ENCODE data around the gene OTOP3. TPM values are rescaled to one million over a fixed set of nuclear protein-coding genes. Genes with fewer than 3 reads are reported as not detected.

The OTOP3 gene
- total RNA-seq, 1 experiment from 2014 or later = not detected

- no peak overlapping the region for H3K9ac ChIP-seq (ENCODE audit: extremely low read depth, insufficient read length, low read length)
- H3K27ac ChIP-seq (ENCODE audit: insufficient read length, low read depth, low read length) = no peak overlapping the region
Measured at GRCh38 chr17:74994440-74994839, 58.7 kb downstream of the OTOP3 start.

More at GRCh38 chr17:74994440-74994839, 58.7 kb downstream of the OTOP3 start:
- no peaks in the 10 kb centered on the region for H3K27me3 ChIP-seq (ENCODE audit: insufficient read depth, low read length)
- H3K56ac ChIP-seq (ENCODE audit: insufficient read length, low read depth, low read length) = no peak overlapping the region
- H4K20me1 ChIP-seq (ENCODE audit: control insufficient read depth, insufficient read depth, insufficient read length) = no peaks in the 10 kb centered on the region
- H3K4ac ChIP-seq (ENCODE audit: low read depth, low read length) = no peak overlapping the region
- H3T11ph ChIP-seq (ENCODE audit: low read length) = no peak overlapping the region
- H3K18ac ChIP-seq (ENCODE audit: insufficient read length, low read depth, low read length) = no peak overlapping the region
- H4K8ac ChIP-seq (replicated peaks; ENCODE audit: insufficient read length, low read depth, low read length) = no peak overlapping the region
- H3K4me1 Mint-ChIP-seq = peaks cover 3% of the 10 kb centered on the region in 2 experiments; a peak in 2 of 4 replicates
- no peaks in the 10 kb centered on the region; the same call in 1 of the 2 replicates for H3K4me1 ChIP-seq (ENCODE audit: insufficient read depth, low read length)
- peaks cover 6% of the 10 kb centered on the region; the same call in 1 of the 2 replicates for H3K79me2 ChIP-seq (ENCODE audit: insufficient read depth, low read length)
- H2BK20ac ChIP-seq (ENCODE audit: low read depth, low read length, poor library complexity, severe bottlenecking) = no peak overlapping the region
- no peak overlapping the region for H4K91ac ChIP-seq (ENCODE audit: insufficient read length, low read depth, low read length)
- TF ChIP-seq CTCF (conservative IDR thresholded peaks at IDR 0.05) = no peak
- no peaks in the 10 kb centered on the region for H3K27me3 Mint-ChIP-seq (ENCODE audit: low read depth)
- H3K79me1 ChIP-seq (ENCODE audit: insufficient read depth, low read depth, low read length, poor library complexity, severe bottlenecking) = peaks cover 4% of the 10 kb centered on the region
- DNase-seq = no peak
- H3K9me3 Mint-ChIP-seq = no peaks in the 10 kb centered on the region; a peak in 1 of 5 replicates
- no peak overlapping the region for H4K5ac ChIP-seq (ENCODE audit: insufficient read length, low read depth, low read length)
- H2BK120ac ChIP-seq (ENCODE audit: low read depth, low read length, poor library complexity, severe bottlenecking) = no peak overlapping the region
- no CpG with 5 or more reads among the region's 7 CpGs for WGBS (ENCODE audit: extremely low coverage, insufficient read length, low lambda C conversion rate)
- H3K9me3 ChIP-seq (ENCODE audit: control insufficient read depth, low read depth, low read length) = no peaks in the 10 kb centered on the region
- H3K4me3 Mint-ChIP-seq = no peak overlapping the region
- no peak overlapping the region for H3K27ac Mint-ChIP-seq
- no peak overlapping the region for H2BK12ac ChIP-seq (ENCODE audit: insufficient read length, low read depth, low read length)
- no peak overlapping the region for H3K14ac ChIP-seq (ENCODE audit: insufficient read depth, low read length)
- no peak overlapping the region for H2AFZ ChIP-seq (ENCODE audit: low read length)
- H3K23me2 ChIP-seq (ENCODE audit: insufficient read length, low read depth, low read length, poor library complexity, severe bottlenecking) = no peaks in the 10 kb centered on the region
- H2BK5ac ChIP-seq (ENCODE audit: insufficient read length, low read length) = no peak overlapping the region
- no peak overlapping the region for H3K4me2 ChIP-seq (ENCODE audit: insufficient read depth, insufficient read length, low read length)
- H2BK15ac ChIP-seq (ENCODE audit: low read depth, low read length) = no peak overlapping the region
- H3K23ac ChIP-seq (ENCODE audit: insufficient read length, low read depth, low read length) = no peak overlapping the region
- H2AK5ac ChIP-seq (ENCODE audit: insufficient read length, low read length) = no peak overlapping the region
- peaks cover 0 to 10% (median 9%) of the 10 kb centered on the region in 3 experiments; a peak in 3 of 7 replicates for H3K36me3 Mint-ChIP-seq (ENCODE audit: insufficient read depth in 1 of 3, low read depth in 3 of 3)

Measured in H9 (cell line).